ENCODE measurements around the gene PEDS1.

PEDS1 gene

GRCh38 chr20:50196896-50197295 is 43.4 kb upstream of the PEDS1 start:
- H3K27me3 ChIP-seq (ENCODE audit: insufficient read depth, poor library complexity, severe bottlenecking) = no peaks in the 10 kb centered on the region
- TF ChIP-seq GABPA (IDR thresholded peaks at IDR 0.05; ENCODE audit: low read depth) = no peak
- no peak for TF ChIP-seq REST (IDR thresholded peaks at IDR 0.05; ENCODE audit: insufficient replicate concordance, low read depth)
- no peak for TF ChIP-seq CTCF (IDR thresholded peaks at IDR 0.05; ENCODE audit: insufficient read depth, low read length)
- no peak for TF ChIP-seq POLR2AphosphoS5 (IDR thresholded peaks at IDR 0.05; ENCODE audit: low read depth)
- TF ChIP-seq SPI1 (IDR thresholded peaks at IDR 0.05; ENCODE audit: borderline replicate concordance, low read depth) = no peak
- no peak overlapping the region for H3K27ac ChIP-seq (replicated peaks)
- no peak for DNase-seq (ENCODE audit: low read depth in 1 of 2, low spot score in 1 of 2)
- no peak overlapping the region for H3K4me3 ChIP-seq (replicated peaks; ENCODE audit: insufficient read depth, low read length)

DNA sequence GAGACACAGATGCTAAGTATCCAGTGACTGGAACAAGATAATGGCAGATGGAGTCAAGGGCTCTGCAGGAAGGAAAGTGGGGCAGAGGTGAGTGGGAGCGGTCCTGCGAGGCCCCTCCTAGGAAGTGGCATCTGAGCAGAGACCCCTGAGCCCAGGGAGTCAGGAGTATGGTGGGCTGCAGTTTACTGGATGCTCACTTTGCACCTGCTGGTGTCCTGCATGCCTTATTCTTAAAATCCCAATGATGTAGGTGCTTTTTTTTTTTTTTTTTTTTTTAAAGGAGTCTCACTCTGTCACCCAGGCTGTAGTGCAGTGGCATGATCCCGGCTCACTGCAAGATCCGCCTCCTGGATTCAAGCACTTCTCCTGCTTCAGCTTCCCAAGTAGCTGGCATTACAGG is 42.7 kb upstream of the PEDS1 start:
- Histone ChIP-seq H3K27ac (replicated peaks) (no peak overlapping the region), H3K4me3 (replicated peaks; ENCODE audit: insufficient read depth, low read length) (no peak overlapping the region), H3K27me3 (ENCODE audit: insufficient read depth, poor library complexity, severe bottlenecking) (no peaks in the 10 kb centered on the region)
- no peak for DNase-seq (ENCODE audit: low read depth in 1 of 2, low spot score in 1 of 2)
- TF ChIP-seq CTCF (IDR thresholded peaks at IDR 0.05; ENCODE audit: insufficient read depth, low read length) = no peak
- no peak for TF ChIP-seq SPI1 (IDR thresholded peaks at IDR 0.05; ENCODE audit: borderline replicate concordance, low read depth)
- TF ChIP-seq REST (IDR thresholded peaks at IDR 0.05; ENCODE audit: insufficient replicate concordance, low read depth) = no peak
- no peak for TF ChIP-seq POLR2AphosphoS5 (IDR thresholded peaks at IDR 0.05; ENCODE audit: low read depth)
- TF ChIP-seq GABPA (IDR thresholded peaks at IDR 0.05; ENCODE audit: low read depth) = no peak

DNA sequence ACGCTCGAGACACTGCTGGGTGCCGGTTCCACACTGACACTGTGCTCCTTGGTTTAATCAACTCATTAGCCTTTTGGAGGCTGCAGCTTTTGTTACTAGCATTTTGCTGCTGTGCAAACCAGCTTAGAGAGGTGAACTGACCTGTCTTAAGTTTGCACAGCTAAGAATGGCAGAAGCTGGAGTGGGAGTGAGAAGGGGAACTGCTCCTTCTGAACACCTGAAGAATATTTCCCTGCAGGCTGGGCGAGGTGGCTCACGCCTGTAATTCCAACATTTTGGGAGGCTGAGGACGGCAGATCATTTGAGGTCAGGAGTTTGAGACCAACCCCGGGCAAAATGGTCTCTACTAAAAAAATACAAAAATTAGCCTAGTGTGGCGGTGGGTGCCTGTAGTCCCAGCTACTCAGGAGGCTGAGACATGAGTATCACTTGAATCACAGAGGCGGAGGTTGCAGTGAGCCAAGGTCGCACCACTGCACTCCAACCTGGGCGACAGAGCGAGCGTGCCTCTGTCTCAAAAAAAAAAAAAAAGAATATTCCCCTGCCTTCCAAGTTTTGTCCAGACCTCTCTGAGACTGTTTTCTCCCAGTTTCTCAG is 42.1 kb upstream of the PEDS1 start:
- no peak overlapping the region for H3K27ac ChIP-seq (replicated peaks)
- H3K27me3 ChIP-seq (ENCODE audit: insufficient read depth, poor library complexity, severe bottlenecking) = no peaks in the 10 kb centered on the region
- DNase-seq (ENCODE audit: low read depth in 1 of 2, low spot score in 1 of 2) = no peak
- TF ChIP-seq CTCF (IDR thresholded peaks at IDR 0.05; ENCODE audit: insufficient read depth, low read length) = no peak
- TF ChIP-seq SPI1 (IDR thresholded peaks at IDR 0.05; ENCODE audit: borderline replicate concordance, low read depth) = 0 out of 2 replicates have a peak, but pooled peaks have one; percentile 7
- no peak overlapping the region for H3K4me3 ChIP-seq (replicated peaks; ENCODE audit: insufficient read depth, low read length)

All from HL-60 (cell line).